ENCODE results near the gene ACKR3.

ACKR3 gene

GRCh38 chr2:236605345-236605734 lies 35.7 kb downstream of the ACKR3 start:
- no peak overlapping the region for H3K4me3 ChIP-seq (ENCODE audit: low read depth, low read length)
- no peak for TF ChIP-seq CTCF (IDR thresholded peaks at IDR 0.05; ENCODE audit: insufficient read depth, low read depth, low read length, missing control alignments)
- no peak for DNase-seq (ENCODE audit: low read depth)

GRCh38 chr2:236606023-236606422 lies 36.4 kb downstream of the ACKR3 start:
- H3K4me3 ChIP-seq (ENCODE audit: low read depth, low read length) = no peak overlapping the region
- no peak for TF ChIP-seq CTCF (IDR thresholded peaks at IDR 0.05; ENCODE audit: insufficient read depth, low read depth, low read length, missing control alignments)
- DNase-seq (ENCODE audit: low read depth) = no peak

- peak; percentile 13 for DNase-seq (ENCODE audit: low read depth)
- TF ChIP-seq CTCF (IDR thresholded peaks at IDR 0.05; ENCODE audit: insufficient read depth, low read depth, low read length, missing control alignments) = no peak
- H3K4me3 ChIP-seq (ENCODE audit: low read depth, low read length) = no peak overlapping the region
Observed at GRCh38 chr2:236607471-236608187, 38.0 kb downstream of the ACKR3 start.

- H3K4me3 ChIP-seq (ENCODE audit: low read depth, low read length) = no peak overlapping the region
- no peak for DNase-seq (ENCODE audit: low read depth)
- TF ChIP-seq CTCF (IDR thresholded peaks at IDR 0.05; ENCODE audit: insufficient read depth, low read depth, low read length, missing control alignments) = no peak
Observed at GRCh38 chr2:236608188-236608525, 38.5 kb downstream of the ACKR3 start.

- no peak for TF ChIP-seq CTCF (IDR thresholded peaks at IDR 0.05; ENCODE audit: insufficient read depth, low read depth, low read length, missing control alignments)
- H3K4me3 ChIP-seq (ENCODE audit: low read depth, low read length) = no peak overlapping the region
- no peak for DNase-seq (ENCODE audit: low read depth)
Observed at GRCh38 chr2:236608710-236609109, 39.1 kb downstream of the ACKR3 start.

GRCh38 chr2:236610991-236611821 lies 41.6 kb downstream of the ACKR3 start:
- no peak for DNase-seq (ENCODE audit: low read depth)
- H3K4me3 ChIP-seq (ENCODE audit: low read depth, low read length) = no peak overlapping the region

More at GRCh38 chr2:236610991-236611821, 41.6 kb downstream of the ACKR3 start:
- no peak for TF ChIP-seq CTCF (IDR thresholded peaks at IDR 0.05; ENCODE audit: insufficient read depth, low read depth, low read length, missing control alignments)

All from GM12865 (cell line).